Stomach (tissue), 4 donors: ENCODE results near the gene DNASE1L2.

ENCODE experiments used
- CTCF ChIP-seq, 7 experiments: fragments of 450-650 bp in 4 of 7; fragments of 200-600 bp in 3 of 7; sonication (generic) in 3 of 7; IDR thresholded peaks; one replicate each; pipeline ENCODE4 v1.5.1; 2016 to 2019; ENCODE audit warnings: antibody characterized with exemption in 7 of 7, control low read depth in 2 of 7, mild to moderate bottlenecking in 1 of 7
- EP300 ChIP-seq: sonication (generic); formaldehyde crosslinking; IDR thresholded peaks from one replicate; pipeline ENCODE4 v1.6.1; 2017; ENCODE audit warnings: antibody characterized with exemption
- POLR2A ChIP-seq, 4 donors: fragments of 450-650 bp; IDR thresholded peaks; one replicate each; pipeline ENCODE4 v1.6.1; 2016; ENCODE audit warnings: antibody characterized with exemption in 4 of 4, control low read depth in 2 of 4, mild to moderate bottlenecking in 1 of 4, moderate library complexity in 1 of 4
- POLR2AphosphoS5 ChIP-seq, 3 donors: sonication (generic); formaldehyde crosslinking; IDR thresholded peaks; one replicate each; pipeline ENCODE4 v1.6.1; 2016; ENCODE audit warnings: antibody characterized with exemption in 3 of 3

GRCh38 chr16:2188395-2188794, 47.8 kb upstream of the DNASE1L2 start:
- no peak for TF ChIP-seq CTCF (IDR thresholded peaks at IDR 0.05)
- TF ChIP-seq POLR2AphosphoS5 (IDR thresholded peaks at IDR 0.05), result no peak
- TF ChIP-seq POLR2A (IDR thresholded peaks at IDR 0.05), result no peak
- TF ChIP-seq EP300, result no peak
